Suprapubic skin (tissue), 3 donors: Measurements from ENCODE around the gene FAM32A.
A peak's percentile ranks its signal among the peaks of the same experiment; 100 is the strongest.

Experiments used
- EP300 ChIP-seq: sonication (generic); formaldehyde crosslinking; IDR thresholded peaks from one replicate; pipeline ENCODE4 v1.6.1; 2017; ENCODE audit warnings: antibody characterized with exemption
- POLR2A ChIP-seq, 2 donors: fragments of 450-650 bp; IDR thresholded peaks; one replicate each; pipeline ENCODE4 v1.6.1; 2017; ENCODE audit warnings: antibody characterized with exemption in 2 of 2, mild to moderate bottlenecking in 2 of 2, moderate library complexity in 2 of 2
- TF ChIP-seq, protein P1 (sequence below), 2 donors: fragments of 200-600 bp in 1 of 2; fragments of 450-650 bp in 1 of 2; sonication (generic) in 1 of 2; IDR thresholded peaks; one replicate each; pipeline ENCODE4 v1.5.1; 2016 to 2019; ENCODE audit warnings: antibody characterized with exemption in 2 of 2, mild to moderate bottlenecking in 1 of 2, moderate library complexity in 1 of 2

DNA sequence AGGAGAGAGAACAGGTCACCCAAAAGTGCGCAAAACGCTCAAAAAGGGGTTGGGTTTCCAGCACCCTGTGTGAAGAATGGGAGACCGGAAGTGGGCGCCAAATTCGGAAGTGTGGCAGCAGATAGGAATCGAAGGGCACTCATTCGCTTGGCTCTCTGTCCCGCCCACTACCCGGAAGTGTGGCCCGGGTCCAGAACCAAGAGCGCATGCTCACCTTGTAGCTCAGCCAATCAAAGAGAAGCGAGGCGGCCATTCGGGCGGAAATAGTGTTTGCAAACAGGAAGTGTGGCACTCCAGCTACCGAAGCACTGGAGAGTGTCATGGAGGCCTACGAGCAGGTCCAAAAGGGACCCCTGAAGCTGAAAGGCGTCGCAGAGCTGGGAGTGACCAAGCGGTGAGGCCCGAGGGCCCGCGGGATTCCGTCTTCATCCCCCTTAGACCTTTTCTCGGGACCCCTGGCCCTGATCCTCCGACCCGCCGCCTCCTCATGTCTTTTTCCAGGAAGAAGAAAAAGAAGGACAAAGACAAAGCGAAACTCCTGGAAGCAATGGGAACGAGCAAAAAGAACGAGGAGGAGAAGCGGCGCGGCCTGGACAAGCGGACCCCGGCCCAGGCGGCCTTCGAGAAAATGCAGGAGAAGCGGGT lies at the start of gene FAM32A:
- TF ChIP-seq POLR2A (IDR thresholded peaks at IDR 0.05) (peak in 1 of 2 donors; percentile 80), EP300 (no peak)
- TF ChIP-seq, protein P1, sequence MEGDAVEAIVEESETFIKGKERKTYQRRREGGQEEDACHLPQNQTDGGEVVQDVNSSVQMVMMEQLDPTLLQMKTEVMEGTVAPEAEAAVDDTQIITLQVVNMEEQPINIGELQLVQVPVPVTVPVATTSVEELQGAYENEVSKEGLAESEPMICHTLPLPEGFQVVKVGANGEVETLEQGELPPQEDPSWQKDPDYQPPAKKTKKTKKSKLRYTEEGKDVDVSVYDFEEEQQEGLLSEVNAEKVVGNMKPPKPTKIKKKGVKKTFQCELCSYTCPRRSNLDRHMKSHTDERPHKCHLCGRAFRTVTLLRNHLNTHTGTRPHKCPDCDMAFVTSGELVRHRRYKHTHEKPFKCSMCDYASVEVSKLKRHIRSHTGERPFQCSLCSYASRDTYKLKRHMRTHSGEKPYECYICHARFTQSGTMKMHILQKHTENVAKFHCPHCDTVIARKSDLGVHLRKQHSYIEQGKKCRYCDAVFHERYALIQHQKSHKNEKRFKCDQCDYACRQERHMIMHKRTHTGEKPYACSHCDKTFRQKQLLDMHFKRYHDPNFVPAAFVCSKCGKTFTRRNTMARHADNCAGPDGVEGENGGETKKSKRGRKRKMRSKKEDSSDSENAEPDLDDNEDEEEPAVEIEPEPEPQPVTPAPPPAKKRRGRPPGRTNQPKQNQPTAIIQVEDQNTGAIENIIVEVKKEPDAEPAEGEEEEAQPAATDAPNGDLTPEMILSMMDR (IDR thresholded peaks at IDR 0.05) = peak in 1 of 2 donors; percentile 37
